HCT116 (cell line): Measurements from ENCODE around the gene ALPL. TPM values are rescaled to one million over a fixed set of nuclear protein-coding genes. Genes with fewer than 3 reads are reported as not detected.
A peak's percentile ranks its signal among the peaks of the same experiment; 100 is the strongest.

Experiments
- ATAC-seq: fragments of 200-7000 bp; cut with Tn5 transposase; 2 replicates; pipeline ENCODE4 v1.9.1; 2020; ENCODE audit warnings: mild to moderate bottlenecking, moderate library complexity
- BruUV-seq: library from RNA; stranded (reverse); fragments of 400-500 nt; replicated peaks from 2 replicates; lab custom pipeline; 2021; lab: Mats Ljungman, UMichigan
- CTCF ChIA-PET: fragments of 300-600 bp; sonication (Branson Sonifier 250); formaldehyde crosslinking; loops from one replicate; lab custom pipeline; 2021; ENCODE audit warnings: antibody characterized with exemption; lab: Charles Lee
- POLR2A ChIA-PET: fragments of 300-600, 350-600 bp; sonication (Branson Sonifier 250); formaldehyde crosslinking; loops from one replicate; lab custom pipeline; 2021; ENCODE audit warnings: antibody characterized with exemption; lab: Charles Lee
- RAD21 ChIA-PET, 2 experiments: fragments of 300-600 bp; sonication (Branson Sonifier 250); formaldehyde crosslinking; loops; one replicate each; lab custom pipeline; 2023; ENCODE audit warnings: low total read pairs in 2 of 2; ENCODE audit not compliant: uncharacterized antibody in 2 of 2, unreplicated experiment in 2 of 2, low non-redundant PET in 1 of 2; lab: Charles Lee
- DNase-seq: peaks from one replicate; pipeline ENCODE4 v3.0.0-alpha.2; 2010; ENCODE audit warnings: low read depth, low spot score
- H2AFZ ChIP-seq: fragments of 200-600 bp; shearing (Covaris generic), sonication (generic); 2 replicates; pipeline ENCODE4 v1.6.1; 2017; ENCODE audit warnings: low read depth, mixed run types, mixed read lengths, antibody characterized with exemption, low read length; ENCODE audit not compliant: poor library complexity, severe bottlenecking
- H3K27ac ChIP-seq: 2 replicates; pipeline ENCODE4 v1.5.1; 2012; ENCODE audit warnings: low read depth, low read length
- H3K27me3 ChIP-seq: fragments of 200-600 bp; sonication (generic); 2 replicates; pipeline ENCODE4 v1.6.1; 2016; ENCODE audit warnings: mixed run types, low read length, mixed read lengths; ENCODE audit not compliant: insufficient read depth
- H3K36me3 ChIP-seq, 2 experiments: fragments of 200-500 bp in 1 of 2; fragments of 200-600 bp in 1 of 2; sonication (Bioruptor generic) in 1 of 2; sonication (generic) in 1 of 2; 2 replicates each; pipeline versions ENCODE4 v1.5.1 to v1.6.1; 2014 to 2016; ENCODE audit warnings: low read length in 2 of 2, inconsistent platforms in 1 of 2, mixed read lengths in 1 of 2, mixed run types in 1 of 2; ENCODE audit not compliant: insufficient read depth in 2 of 2, control insufficient read depth in 1 of 2
- H3K4me1 ChIP-seq, 2 experiments: fragments of 200-600 bp in 1 of 2; sonication (generic) in 1 of 2; 2 replicates each; pipeline versions ENCODE4 v1.5.1 to v1.6.1; 2012 to 2017; ENCODE audit warnings: low read length in 2 of 2, inconsistent platforms in 1 of 2, mild to moderate bottlenecking in 1 of 2, mixed read lengths in 1 of 2, mixed run types in 1 of 2, moderate library complexity in 1 of 2; ENCODE audit not compliant: insufficient read depth in 2 of 2, control insufficient read depth in 1 of 2
- H3K4me2 ChIP-seq: fragments of 200-600 bp; sonication (generic); 2 replicates; pipeline ENCODE4 v1.6.1; 2017; ENCODE audit warnings: mixed run types, low read length, mixed read lengths
- H3K4me3 ChIP-seq, 2 experiments: fragments of 200-600 bp in 1 of 2; sonication (generic) in 1 of 2; replicated peaks in 1 of 2; 2 replicates each; pipeline ENCODE4 v1.5.1; 2011 to 2016; ENCODE audit warnings: low read length in 2 of 2, control low read depth in 1 of 2, low read depth in 1 of 2, mild to moderate bottlenecking in 1 of 2, mixed read lengths in 1 of 2, mixed run types in 1 of 2
- H3K79me2 ChIP-seq: fragments of 200-600 bp; sonication (generic); 2 replicates; pipeline ENCODE4 v1.6.1; 2017; ENCODE audit warnings: mild to moderate bottlenecking, mixed run types, low read length, moderate library complexity, mixed read lengths; ENCODE audit not compliant: insufficient read depth
- H3K9ac ChIP-seq: fragments of 200-600 bp; sonication (generic); 2 replicates; pipeline ENCODE4 v1.6.1; 2016; ENCODE audit warnings: low read length, mixed read lengths
- H3K9me2 ChIP-seq: fragments of 200-600 bp; sonication (generic), shearing (Covaris generic); 2 replicates; pipeline ENCODE4 v1.6.1; 2017; ENCODE audit warnings: mixed run types, mild to moderate bottlenecking, moderate library complexity; ENCODE audit not compliant: insufficient read depth
- H3K9me3 ChIP-seq, 2 experiments: fragments of 200-500 bp in 1 of 2; fragments of 200-600 bp in 1 of 2; sonication (Bioruptor generic) in 1 of 2; sonication (generic) in 1 of 2; 2 replicates each; pipeline ENCODE4 v1.6.1; 2014 to 2017; ENCODE audit warnings: low read length in 2 of 2, mixed read lengths in 2 of 2, inconsistent platforms in 1 of 2, low read depth in 1 of 2, mild to moderate bottlenecking in 1 of 2, mixed run types in 1 of 2, moderate library complexity in 1 of 2; ENCODE audit not compliant: control insufficient read depth in 1 of 2, insufficient read depth in 1 of 2
- H4K20me1 ChIP-seq: fragments of 200-600 bp; sonication (generic), shearing (Covaris generic); 2 replicates; pipeline ENCODE4 v1.6.1; 2017; ENCODE audit warnings: mixed run types, mild to moderate bottlenecking, moderate library complexity; ENCODE audit not compliant: insufficient read depth
- ATF3 ChIP-seq: IDR thresholded peaks from 2 replicates; pipeline ENCODE4 v1.6.1; 2012
- CBX3 ChIP-seq: IDR thresholded peaks from 2 replicates; pipeline ENCODE4 v1.6.1; 2012; ENCODE audit warnings: low read depth
- EGR1 ChIP-seq: IDR thresholded peaks from 2 replicates; pipeline ENCODE4 v1.6.1; 2012; ENCODE audit warnings: low read depth
- ELF1 ChIP-seq: IDR thresholded peaks from 2 replicates; pipeline ENCODE4 v1.6.1; 2012; ENCODE audit warnings: low read depth, borderline replicate concordance
- EZH2 ChIP-seq: fragments of 200-600 bp; sonication (generic); IDR thresholded peaks from 2 replicates; pipeline ENCODE4 v1.6.1; 2017; ENCODE audit warnings: antibody characterized with exemption, mixed run types
- FOSL1 ChIP-seq: IDR thresholded peaks from 2 replicates; pipeline ENCODE4 v1.6.1; 2012; ENCODE audit warnings: low read depth
- JUND ChIP-seq: IDR thresholded peaks from 2 replicates; pipeline ENCODE4 v1.6.1; 2012
- MAX ChIP-seq: IDR thresholded peaks from 2 replicates; pipeline ENCODE4 v1.6.1; 2012
- POLR2A ChIP-seq: IDR thresholded peaks from 2 replicates; pipeline ENCODE4 v1.7.0; 2011; ENCODE audit warnings: borderline replicate concordance; ENCODE audit not compliant: insufficient read depth, insufficient read length; ENCODE audit errors: extremely low read depth
- POLR2AphosphoS5 ChIP-seq: IDR thresholded peaks from 2 replicates; pipeline ENCODE4 v1.6.1; 2011; ENCODE audit warnings: mild to moderate bottlenecking, low read depth, low read length, moderate library complexity
- RAD21 ChIP-seq: IDR thresholded peaks from 2 replicates; pipeline ENCODE4 v1.6.1; 2012; ENCODE audit warnings: low read depth, mild to moderate bottlenecking
- SIN3A ChIP-seq: IDR thresholded peaks from 2 replicates; pipeline ENCODE4 v1.6.1; 2012; ENCODE audit warnings: low read depth
- SP1 ChIP-seq: IDR thresholded peaks from 2 replicates; pipeline ENCODE4 v1.6.1; 2012; ENCODE audit warnings: low read depth
- SRF ChIP-seq: IDR thresholded peaks from 2 replicates; pipeline ENCODE4 v1.6.1; 2012; ENCODE audit warnings: low read depth
- TCF7L2 ChIP-seq: IDR thresholded peaks from 2 replicates; pipeline ENCODE4 v1.7.0; 2011; ENCODE audit warnings: borderline replicate concordance, inconsistent platforms; ENCODE audit not compliant: insufficient read depth, insufficient read length; ENCODE audit errors: extremely low read depth
- YY1 ChIP-seq: IDR thresholded peaks from 2 replicates; pipeline ENCODE4 v1.6.1; 2011; ENCODE audit warnings: low read length, low read depth, moderate library complexity, mild to moderate bottlenecking; ENCODE audit not compliant: insufficient replicate concordance; ENCODE audit errors: extremely low read depth
- ZBTB33 ChIP-seq: IDR thresholded peaks from 2 replicates; pipeline ENCODE4 v1.6.1; 2011; ENCODE audit warnings: mild to moderate bottlenecking, low read length, moderate library complexity; ENCODE audit not compliant: insufficient replicate concordance; ENCODE audit errors: extremely low read depth
- ZNF274 ChIP-seq: fragments of 200-500 bp; sonication (Bioruptor generic); IDR thresholded peaks from 2 replicates; pipeline ENCODE4 v1.6.1; 2014; ENCODE audit warnings: mild to moderate bottlenecking, low read depth, low read length, inconsistent platforms
- intact Hi-C: fragments of 100-400 bp; cut with micrococcal nuclease; formaldehyde crosslinking; loops from 2 replicates; pipeline ENCODE4 v1.10.0; 2022
- total RNA-seq: library from RNA; stranded (reverse); gene quantifications from one replicate; pipeline ENCODE4 v1.2.1, GENCODE V29; 2021; ENCODE audit not compliant: unreplicated experiment
- TF ChIP-seq, protein P1 (sequence below): IDR thresholded peaks from 2 replicates; pipeline ENCODE4 v1.6.1; 2012; ENCODE audit warnings: low read depth
- TF ChIP-seq, protein P2 (sequence below), 3 experiments: fragments of 200-600 bp in 1 of 3; sonication (generic) in 1 of 3; IDR thresholded peaks in 2 of 3; conservative IDR thresholded peaks in 1 of 3; 2 replicates each; pipeline ENCODE4 v1.5.1; 2012 to 2017; ENCODE audit warnings: low read depth in 2 of 3, low read length in 2 of 3, antibody characterized with exemption in 1 of 3, borderline replicate concordance in 1 of 3, control low read depth in 1 of 3, mild to moderate bottlenecking in 1 of 3, mixed read lengths in 1 of 3, mixed run types in 1 of 3, moderate library complexity in 1 of 3; ENCODE audit not compliant: insufficient read depth in 1 of 3

Gene ALPL
- total RNA-seq, 1 experiment from 2014 or later: 0.61 TPM

DNA sequence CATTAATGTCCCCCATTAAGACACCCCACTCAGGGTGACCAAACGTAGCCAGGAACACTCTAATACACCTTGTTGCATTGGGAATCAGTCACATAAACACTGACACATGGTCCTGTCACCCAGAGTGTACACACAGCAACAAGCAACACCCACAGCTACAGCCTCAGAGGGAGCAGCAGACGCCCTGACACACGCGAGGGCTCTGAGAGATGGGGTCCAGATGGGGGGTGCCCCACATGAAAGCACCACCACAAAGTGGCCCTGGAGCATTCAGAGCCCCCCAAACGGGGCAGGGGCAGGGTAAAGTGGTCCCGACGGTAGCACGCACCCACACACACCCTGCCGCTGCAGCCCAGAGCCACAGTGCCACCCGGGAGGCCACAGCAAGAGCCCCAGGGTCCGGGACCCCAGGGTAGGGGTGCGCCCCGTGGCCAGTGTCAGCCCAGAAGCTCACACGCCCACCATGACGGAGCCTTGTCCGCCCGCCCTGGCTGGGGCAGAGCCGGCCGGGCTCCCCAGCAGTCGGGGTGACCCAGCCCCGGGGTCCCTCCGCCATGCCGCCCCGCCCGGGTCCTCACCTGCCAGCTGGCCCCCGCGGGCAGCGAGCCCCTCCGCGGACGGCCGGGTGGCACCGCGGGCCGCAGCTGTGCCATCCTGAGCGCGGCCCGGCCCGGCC lies 112.7 kb downstream of the ALPL start:
- no TSS peak for BruUV-seq
- TF ChIP-seq EGR1 (no peak), POLR2AphosphoS5 (no peak), CBX3 (no peak), SP1 (no peak), YY1 (no peak), ZBTB33 (no peak), EZH2 (no peak), POLR2A (no peak), ZNF274 (no peak), JUND (no peak), ATF3 (no peak), ELF1 (no peak), MAX (no peak), RAD21 (no peak), TCF7L2 (no peak), FOSL1 (no peak), SRF (no peak), SIN3A (no peak)
- TF ChIP-seq, protein P1, sequence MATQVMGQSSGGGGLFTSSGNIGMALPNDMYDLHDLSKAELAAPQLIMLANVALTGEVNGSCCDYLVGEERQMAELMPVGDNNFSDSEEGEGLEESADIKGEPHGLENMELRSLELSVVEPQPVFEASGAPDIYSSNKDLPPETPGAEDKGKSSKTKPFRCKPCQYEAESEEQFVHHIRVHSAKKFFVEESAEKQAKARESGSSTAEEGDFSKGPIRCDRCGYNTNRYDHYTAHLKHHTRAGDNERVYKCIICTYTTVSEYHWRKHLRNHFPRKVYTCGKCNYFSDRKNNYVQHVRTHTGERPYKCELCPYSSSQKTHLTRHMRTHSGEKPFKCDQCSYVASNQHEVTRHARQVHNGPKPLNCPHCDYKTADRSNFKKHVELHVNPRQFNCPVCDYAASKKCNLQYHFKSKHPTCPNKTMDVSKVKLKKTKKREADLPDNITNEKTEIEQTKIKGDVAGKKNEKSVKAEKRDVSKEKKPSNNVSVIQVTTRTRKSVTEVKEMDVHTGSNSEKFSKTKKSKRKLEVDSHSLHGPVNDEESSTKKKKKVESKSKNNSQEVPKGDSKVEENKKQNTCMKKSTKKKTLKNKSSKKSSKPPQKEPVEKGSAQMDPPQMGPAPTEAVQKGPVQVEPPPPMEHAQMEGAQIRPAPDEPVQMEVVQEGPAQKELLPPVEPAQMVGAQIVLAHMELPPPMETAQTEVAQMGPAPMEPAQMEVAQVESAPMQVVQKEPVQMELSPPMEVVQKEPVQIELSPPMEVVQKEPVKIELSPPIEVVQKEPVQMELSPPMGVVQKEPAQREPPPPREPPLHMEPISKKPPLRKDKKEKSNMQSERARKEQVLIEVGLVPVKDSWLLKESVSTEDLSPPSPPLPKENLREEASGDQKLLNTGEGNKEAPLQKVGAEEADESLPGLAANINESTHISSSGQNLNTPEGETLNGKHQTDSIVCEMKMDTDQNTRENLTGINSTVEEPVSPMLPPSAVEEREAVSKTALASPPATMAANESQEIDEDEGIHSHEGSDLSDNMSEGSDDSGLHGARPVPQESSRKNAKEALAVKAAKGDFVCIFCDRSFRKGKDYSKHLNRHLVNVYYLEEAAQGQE: no peak
- TF ChIP-seq, protein P2, sequence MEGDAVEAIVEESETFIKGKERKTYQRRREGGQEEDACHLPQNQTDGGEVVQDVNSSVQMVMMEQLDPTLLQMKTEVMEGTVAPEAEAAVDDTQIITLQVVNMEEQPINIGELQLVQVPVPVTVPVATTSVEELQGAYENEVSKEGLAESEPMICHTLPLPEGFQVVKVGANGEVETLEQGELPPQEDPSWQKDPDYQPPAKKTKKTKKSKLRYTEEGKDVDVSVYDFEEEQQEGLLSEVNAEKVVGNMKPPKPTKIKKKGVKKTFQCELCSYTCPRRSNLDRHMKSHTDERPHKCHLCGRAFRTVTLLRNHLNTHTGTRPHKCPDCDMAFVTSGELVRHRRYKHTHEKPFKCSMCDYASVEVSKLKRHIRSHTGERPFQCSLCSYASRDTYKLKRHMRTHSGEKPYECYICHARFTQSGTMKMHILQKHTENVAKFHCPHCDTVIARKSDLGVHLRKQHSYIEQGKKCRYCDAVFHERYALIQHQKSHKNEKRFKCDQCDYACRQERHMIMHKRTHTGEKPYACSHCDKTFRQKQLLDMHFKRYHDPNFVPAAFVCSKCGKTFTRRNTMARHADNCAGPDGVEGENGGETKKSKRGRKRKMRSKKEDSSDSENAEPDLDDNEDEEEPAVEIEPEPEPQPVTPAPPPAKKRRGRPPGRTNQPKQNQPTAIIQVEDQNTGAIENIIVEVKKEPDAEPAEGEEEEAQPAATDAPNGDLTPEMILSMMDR (IDR thresholded peaks at IDR 0.05 in 2 of 3, conservative IDR thresholded peaks at IDR 0.05 in 1 of 3; ENCODE audit: borderline replicate concordance in 1 of 3, insufficient read depth in 1 of 3, low read depth in 2 of 3, low read length in 2 of 3): no peak
- TF ChIP-seq, all 23 proteins: peak for 0
- peak overlapping the region; percentile 39 to 58 for H3K4me3 ChIP-seq
- DNase-seq: no peak
- intact Hi-C loops: no loop called here
- CTCF ChIA-PET: interaction anchor here (1.1 kb wide), 1 partner anchor 14 kb away, joined by 4 read pairs; no protein-coding TSS in a partner anchor
- RAD21 ChIA-PET: no interaction called here
- H3K27me3 ChIP-seq: no peaks in the 10 kb centered on the region
- H3K27ac ChIP-seq: peak overlapping the region; percentile 51; the same call in 1 of the 2 replicates
- no peaks in the 10 kb centered on the region for H3K36me3 ChIP-seq
- no peaks in the 10 kb centered on the region for H4K20me1 ChIP-seq
- no peaks in the 10 kb centered on the region for H3K9me3 ChIP-seq
- peak overlapping the region; percentile 39 for H3K9ac ChIP-seq
- H3K4me2 ChIP-seq: peak overlapping the region; percentile 80
- H3K79me2 ChIP-seq: no peaks in the 10 kb centered on the region
- POLR2A ChIA-PET: no interaction called here
- peaks cover 12 to 28% of the 10 kb centered on the region in 2 experiments for H3K4me1 ChIP-seq
- peak; percentile 58 for ATAC-seq
- no peaks in the 10 kb centered on the region for H3K9me2 ChIP-seq
- no peak overlapping the region for H2AFZ ChIP-seq
